ENCODE measurements around the gene DPH1.

DNA sequence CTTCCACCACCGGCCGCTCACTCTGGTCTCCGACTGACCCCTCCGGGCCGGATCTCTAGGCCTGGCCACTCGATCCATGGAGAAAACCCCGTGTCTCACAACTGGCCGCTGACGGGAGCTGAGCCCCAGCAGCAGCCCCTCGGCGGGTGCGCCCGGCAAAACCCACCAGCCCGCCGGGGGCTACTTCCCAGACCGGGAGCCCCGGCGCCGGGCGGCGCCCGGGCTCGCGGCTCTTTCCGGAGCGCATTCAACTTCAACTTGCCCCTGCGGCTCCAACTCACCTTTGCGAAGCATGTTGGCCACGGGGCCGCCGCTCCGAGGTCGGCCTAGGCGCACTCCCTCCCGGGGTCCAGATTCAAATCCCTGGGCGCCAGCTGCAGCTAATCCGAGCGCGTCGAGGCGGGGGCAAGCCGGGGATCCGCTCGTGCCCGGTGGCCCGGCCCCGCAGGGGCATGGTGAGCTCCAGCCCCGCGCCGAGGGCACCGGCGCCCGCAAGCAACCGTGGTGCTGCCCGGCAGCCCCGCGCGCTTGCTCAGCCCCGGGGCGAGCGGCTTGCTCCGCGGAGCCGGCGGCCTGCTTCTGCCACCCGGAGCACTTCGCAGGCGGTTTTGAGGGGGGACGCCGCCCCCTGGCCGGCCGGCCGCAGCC, 5.3 kb upstream of the DPH1 start:
- TF ChIP-seq POLR2AphosphoS5 (IDR thresholded peaks at IDR 0.05; ENCODE audit: insufficient read depth in 1 of 2, low read depth in 1 of 2) (no peak), POLR2A (IDR thresholded peaks at IDR 0.05) (no peak)

Measured in vagina (tissue), 2 donors.